GM10266 (cell line): ENCODE data around the gene PPP1R9B.

ENCODE experiments used
- DNase-seq: peaks from one replicate; pipeline ENCODE4 v3.0.0; 2012; ENCODE audit errors: extremely low spot score
- TF ChIP-seq, protein P1 (sequence below): IDR thresholded peaks from 2 replicates; pipeline ENCODE4 v1.5.1; 2012; ENCODE audit warnings: mild to moderate bottlenecking, low read depth; ENCODE audit not compliant: control insufficient read depth, insufficient read depth; ENCODE audit errors: missing control alignments

Gene PPP1R9B

GRCh38 chr17:50144355-50144754, 6.1 kb downstream of the PPP1R9B start:
- no peak for DNase-seq
- TF ChIP-seq, protein P1, sequence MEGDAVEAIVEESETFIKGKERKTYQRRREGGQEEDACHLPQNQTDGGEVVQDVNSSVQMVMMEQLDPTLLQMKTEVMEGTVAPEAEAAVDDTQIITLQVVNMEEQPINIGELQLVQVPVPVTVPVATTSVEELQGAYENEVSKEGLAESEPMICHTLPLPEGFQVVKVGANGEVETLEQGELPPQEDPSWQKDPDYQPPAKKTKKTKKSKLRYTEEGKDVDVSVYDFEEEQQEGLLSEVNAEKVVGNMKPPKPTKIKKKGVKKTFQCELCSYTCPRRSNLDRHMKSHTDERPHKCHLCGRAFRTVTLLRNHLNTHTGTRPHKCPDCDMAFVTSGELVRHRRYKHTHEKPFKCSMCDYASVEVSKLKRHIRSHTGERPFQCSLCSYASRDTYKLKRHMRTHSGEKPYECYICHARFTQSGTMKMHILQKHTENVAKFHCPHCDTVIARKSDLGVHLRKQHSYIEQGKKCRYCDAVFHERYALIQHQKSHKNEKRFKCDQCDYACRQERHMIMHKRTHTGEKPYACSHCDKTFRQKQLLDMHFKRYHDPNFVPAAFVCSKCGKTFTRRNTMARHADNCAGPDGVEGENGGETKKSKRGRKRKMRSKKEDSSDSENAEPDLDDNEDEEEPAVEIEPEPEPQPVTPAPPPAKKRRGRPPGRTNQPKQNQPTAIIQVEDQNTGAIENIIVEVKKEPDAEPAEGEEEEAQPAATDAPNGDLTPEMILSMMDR: no peak

GRCh38 chr17:50143461-50144176, 6.9 kb downstream of the PPP1R9B start:
- TF ChIP-seq, protein P1: no peak
- DNase-seq: no peak

GRCh38 chr17:50141745-50142110, 8.7 kb downstream of the PPP1R9B start:
- TF ChIP-seq, protein P1: no peak
- DNase-seq: no peak

GRCh38 chr17:50141026-50141744, 9.3 kb downstream of the PPP1R9B start:
- no peak for DNase-seq
- TF ChIP-seq, protein P1: no peak

- DNase-seq: peak; percentile 90
- TF ChIP-seq, protein P1: peak; percentile 93
Measured at GRCh38 chr17:50139950-50140885, 10.3 kb downstream of the PPP1R9B start.

DNA sequence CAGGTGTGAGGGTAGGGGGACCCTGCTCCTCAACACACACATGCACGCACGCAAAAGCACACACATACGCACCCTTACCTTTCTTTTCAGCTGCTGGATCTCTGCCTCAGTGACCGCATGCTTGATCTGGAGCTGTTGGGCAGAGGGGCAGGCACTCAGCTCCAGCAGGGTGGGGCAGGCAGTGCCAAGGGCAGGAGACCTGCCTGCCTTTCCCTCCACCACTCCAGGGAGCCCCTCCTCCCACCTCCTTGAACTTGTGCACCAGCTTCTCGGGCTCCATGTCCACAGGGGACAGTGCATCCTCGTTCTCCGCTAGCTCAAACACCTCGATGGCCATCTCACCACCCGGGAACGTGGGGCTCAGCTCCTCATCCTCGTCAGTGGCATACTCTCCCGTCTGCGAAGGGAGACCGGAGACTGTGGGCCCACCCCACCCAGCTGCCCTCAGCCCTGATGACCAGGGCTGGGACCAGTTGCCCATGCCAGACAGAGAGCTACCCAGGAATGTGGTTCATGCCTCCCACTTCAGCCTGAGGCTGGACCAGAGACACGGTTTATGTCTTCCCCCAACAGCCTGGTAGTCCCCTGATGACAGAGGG, 11.2 kb downstream of the PPP1R9B start:
- TF ChIP-seq, protein P1: no peak

More for the DNA sequence above, 11.2 kb downstream of the PPP1R9B start:
- no peak for DNase-seq
